Spleen (tissue), 11 donors: Measurements from ENCODE around the gene PRSS8. TPM values are rescaled to one million over a fixed set of nuclear protein-coding genes. Genes with fewer than 3 reads are reported as not detected.

Source experiments
- DNase-seq: peaks from one replicate; pipeline ENCODE4 v3.0.0-alpha.2; 2020
- H3K27ac ChIP-seq, 8 donors: fragments of 200-600 bp; sonication (generic) in 7 of 8; 1 replicate in 4 of 8; 2 replicates in 4 of 8; pipeline versions ENCODE4 v1.5.0 to v1.8.0; 2016 to 2021; ENCODE audit warnings: inconsistent platforms in 4 of 8, mild to moderate bottlenecking in 4 of 8, moderate library complexity in 1 of 8
- H3K27me3 ChIP-seq, 7 donors: fragments of 200-600 bp; sonication (generic) in 6 of 7; replicated peaks in 1 of 7; 1 replicate in 4 of 7; 2 replicates in 3 of 7; pipeline versions ENCODE4 v1.5.0 to v1.8.0; 2016 to 2021; ENCODE audit warnings: inconsistent platforms in 3 of 7, mild to moderate bottlenecking in 1 of 7
- H3K36me3 ChIP-seq, 6 donors: fragments of 200-600 bp; sonication (generic) in 5 of 6; 1 replicate in 4 of 6; 2 replicates in 2 of 6; pipeline versions ENCODE4 v1.5.0 to v1.8.0; 2016 to 2021; ENCODE audit warnings: inconsistent platforms in 2 of 6
- H3K4me1 ChIP-seq, 6 donors: fragments of 200-600 bp; sonication (generic) in 5 of 6; 1 replicate in 3 of 6; 2 replicates in 3 of 6; pipeline versions ENCODE4 v1.5.0 to v1.8.0; 2016 to 2021; ENCODE audit warnings: inconsistent platforms in 3 of 6
- H3K4me3 ChIP-seq, 8 donors: fragments of 200-600 bp; sonication (generic) in 7 of 8; 1 replicate in 4 of 8; 2 replicates in 4 of 8; pipeline versions ENCODE4 v1.5.0 to v1.8.0; 2016 to 2021; ENCODE audit warnings: inconsistent platforms in 4 of 8, mild to moderate bottlenecking in 4 of 8, moderate library complexity in 2 of 8
- H3K9me3 ChIP-seq, 8 donors: fragments of 200-600 bp; sonication (generic) in 7 of 8; 1 replicate in 4 of 8; 2 replicates in 4 of 8; pipeline versions ENCODE4 v1.5.0 to v1.8.0; 2016 to 2021; ENCODE audit warnings: inconsistent platforms in 4 of 8
- CTCF ChIP-seq, 11 experiments: fragments of 200-600 bp in 7 of 11; fragments of 450-650 bp in 4 of 11; sonication (generic) in 4 of 11; IDR thresholded peaks in 8 of 11; conservative IDR thresholded peaks in 3 of 11; 1 replicate in 7 of 11; 2 replicates in 4 of 11; pipeline versions ENCODE4 v1.4.0 to v1.8.0; 2016 to 2021; ENCODE audit warnings: antibody characterized with exemption in 11 of 11, inconsistent platforms in 4 of 11, mild to moderate bottlenecking in 1 of 11
- POLR2A ChIP-seq, 3 donors: fragments of 450-650 bp; IDR thresholded peaks; one replicate each; pipeline ENCODE4 v1.5.1; 2017; ENCODE audit warnings: antibody characterized with exemption in 3 of 3, mild to moderate bottlenecking in 1 of 3
- POLR2AphosphoS5 ChIP-seq, 3 donors: sonication (generic); formaldehyde crosslinking; IDR thresholded peaks; one replicate each; pipeline ENCODE4 v1.5.1; 2017; ENCODE audit warnings: antibody characterized with exemption in 3 of 3
- WGBS, 5 donors: extraction: QIAGEN DNeasy Blood & Tissue Kit in 3 of 5; methylation state at CpG; one replicate each; pipeline versions ENCODE4 v1.1.5 to v1.1.7; 2013 to 2018; 5-methylcytosine and 5-hydroxymethylcytosine counted together
- intact Hi-C: fragments of 100-400 bp; cut with DNase I; formaldehyde crosslinking; loops from one replicate; pipeline ENCODE4 v1.15.0; 2023; ENCODE audit warnings: low total_unique reads
- polyA plus RNA-seq, 3 donors: library from polyadenylated mRNA; stranded (reverse); fragments of 200-250 nt; gene quantifications; one replicate each; pipeline ENCODE4 v1.2.1, GENCODE V29; 2013
- total RNA-seq, 7 donors: library from RNA; depleted of rRNA in 3 of 7; stranded (reverse); fragments of >200 nt in 3 of 7; fragmentation: NEBNext Ultra II Directional in 4 of 7; extraction: Animal tissue kit (Norgen Biotek cat#: 25700) in 4 of 7; gene quantifications; one replicate each; pipeline versions ENCODE4 v1.1.0 to v1.2.1, GENCODE V29; 2016 to 2021
- donor health status: healthy with polysubstance abuse.
- donor health status: DM: no; HTN: no; CAD: no; lungs with moderate emphysema.
- donor health status: DM: no; HTN: no; CAD: no.
- donor health status: Bipolar disorder and iron deficiency.
- donor health status: healthy.
- donor health status: DM: no; HTN: no; CAD: no.
- donor health status: DM: yes; HTN: yes; CAD: no.

PRSS8 gene
- total and polyA plus RNA-seq, 10 donors = 0.07 to 0.19 (median 0.15) TPM; not detected in 7

GRCh38 chr16:31087481-31087880 is 48.0 kb downstream of the PRSS8 start:
- DNase-seq = peak; percentile 64
- Histone ChIP-seq H3K36me3 (peaks cover 0 to 92% (median 38%) of the 10 kb centered on the region in 6 donors), H3K27me3 (no peaks in the 10 kb centered on the region), H3K9me3 (no peaks in the 10 kb centered on the region), H3K4me1 (peaks cover 0 to 16% (median 1%) of the 10 kb centered on the region in 6 donors), H3K27ac (no peak overlapping the region), H3K4me3 (no peak overlapping the region)
- TF ChIP-seq CTCF (IDR thresholded peaks at IDR 0.05 in 8 of 11, conservative IDR thresholded peaks at IDR 0.05 in 3 of 11) (no peak), POLR2AphosphoS5 (IDR thresholded peaks at IDR 0.05) (peak in 1 of 3 donors; percentile 21)
- WGBS, 5 donors = 94 to 100% (median 97%) methylated on average over 6 to 8 of the region's 8 CpGs
- intact Hi-C loops = no loop called here

DNA sequence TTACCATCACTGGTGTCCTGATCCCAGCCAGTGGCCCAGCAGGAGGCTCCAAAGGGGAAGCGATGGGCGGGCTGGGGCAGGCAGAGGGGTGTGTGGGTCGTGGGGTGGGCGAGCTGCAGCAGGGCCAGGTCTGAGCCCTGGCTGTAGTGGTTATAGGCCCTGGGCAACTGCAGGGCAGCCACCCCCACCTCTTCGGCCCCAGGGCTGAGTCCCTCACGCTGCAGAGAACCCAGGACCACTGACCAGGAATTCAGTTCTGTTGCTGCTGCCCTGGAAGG is 49.0 kb downstream of the PRSS8 start:
- no peaks in the 10 kb centered on the region for H3K27me3 ChIP-seq
- WGBS, 5 donors = 81 to 97% (median 93%) methylated on average over 4 to 6 of the region's 6 CpGs
- intact Hi-C loops = no loop called here
- peaks cover 0 to 22% (median 10%) of the 10 kb centered on the region in 6 donors for H3K4me1 ChIP-seq
- DNase-seq = peak; percentile 65
- H3K9me3 ChIP-seq = no peaks in the 10 kb centered on the region
- TF ChIP-seq CTCF (IDR thresholded peaks at IDR 0.05 in 8 of 11, conservative IDR thresholded peaks at IDR 0.05 in 3 of 11) (no peak), POLR2AphosphoS5 (IDR thresholded peaks at IDR 0.05) (peak in 1 of 3 donors; percentile 8)
- H3K27ac ChIP-seq = no peak overlapping the region
- peaks cover 0 to 99% (median 46%) of the 10 kb centered on the region in 6 donors for H3K36me3 ChIP-seq
- H3K4me3 ChIP-seq = no peak overlapping the region

GRCh38 chr16:31085873-31086628 is 49.5 kb downstream of the PRSS8 start:
- intact Hi-C loops = no loop called here
- TF ChIP-seq POLR2AphosphoS5 (IDR thresholded peaks at IDR 0.05) = peak in 1 of 3 donors; percentile 41
- no peak for TF ChIP-seq POLR2A (IDR thresholded peaks at IDR 0.05)
- TF ChIP-seq CTCF (IDR thresholded peaks at IDR 0.05 in 8 of 11, conservative IDR thresholded peaks at IDR 0.05 in 3 of 11) = no peak
- peaks cover 0 to 28% (median 12%) of the 10 kb centered on the region in 6 donors for H3K4me1 ChIP-seq
- peak; percentile 67 for DNase-seq
- H3K4me3 ChIP-seq = no peak overlapping the region
- 89 to 93% (median 90%) methylated on average over 15 to 18 of the region's 18 CpGs for WGBS, 5 donors
- no peak overlapping the region for H3K27ac ChIP-seq
- no peaks in the 10 kb centered on the region for H3K9me3 ChIP-seq
- H3K36me3 ChIP-seq = peaks cover 0 to 99% (median 48%) of the 10 kb centered on the region in 6 donors
- H3K27me3 ChIP-seq = no peaks in the 10 kb centered on the region

- Histone ChIP-seq H3K27ac (no peak overlapping the region), H3K9me3 (no peaks in the 10 kb centered on the region), H3K27me3 (no peaks in the 10 kb centered on the region), H3K4me3 (no peak overlapping the region), H3K36me3 (peaks cover 0 to 99% (median 48%) of the 10 kb centered on the region in 6 donors), H3K4me1 (peaks cover 0 to 34% (median 15%) of the 10 kb centered on the region in 6 donors)
- 83 to 91% (median 87%) methylated on average over 8 of the region's 8 CpGs for WGBS, 5 donors
- no peak for DNase-seq
- intact Hi-C loops = no loop called here
- TF ChIP-seq POLR2AphosphoS5 (IDR thresholded peaks at IDR 0.05) = no peak
- no peak for TF ChIP-seq CTCF (IDR thresholded peaks at IDR 0.05 in 8 of 11, conservative IDR thresholded peaks at IDR 0.05 in 3 of 11)
These were observed 50.1 kb downstream of the PRSS8 start for GRCh38 chr16:31085411-31085810.
